DOHH2 (cell line): ENCODE measurements around the gene OVCA2.
"Not testable (repeated sequence)": the region's sequence is repeated elsewhere in the genome, so short reads cannot be mapped to it uniquely, and the experiment has no call there.

Experiments used
- H3F3A ChIP-seq: fragments of 200-600 bp; sonication (generic), shearing (Covaris generic); 2 replicates; pipeline ENCODE4 v1.6.0; 2016; ENCODE audit warnings: antibody characterized with exemption, mild to moderate bottlenecking; ENCODE audit not compliant: control insufficient read depth, insufficient read depth
- H3K27ac ChIP-seq: fragments of 200-600 bp; sonication (generic); 2 replicates; pipeline ENCODE4 v1.5.1; 2014; ENCODE audit warnings: low read depth, mild to moderate bottlenecking, low read length, moderate library complexity
- H3K27me3 ChIP-seq: fragments of 200-600 bp; sonication (generic); 2 replicates; pipeline ENCODE4 v1.6.1; 2014; ENCODE audit warnings: mild to moderate bottlenecking, low read length, mixed read lengths; ENCODE audit not compliant: control insufficient read depth
- H3K36me3 ChIP-seq: fragments of 200-600 bp; sonication (generic); 2 replicates; pipeline ENCODE4 v1.6.1; 2014; ENCODE audit warnings: mild to moderate bottlenecking, low read length, moderate library complexity, mixed read lengths; ENCODE audit not compliant: control insufficient read depth
- H3K4me1 ChIP-seq: fragments of 200-600 bp; sonication (generic); 2 replicates; pipeline ENCODE4 v1.6.1; 2014; ENCODE audit warnings: mild to moderate bottlenecking, low read length, mixed read lengths; ENCODE audit not compliant: control insufficient read depth
- H3K4me2 ChIP-seq: fragments of 200-600 bp; sonication (generic); 2 replicates; pipeline ENCODE4 v1.6.0; 2014; ENCODE audit warnings: mild to moderate bottlenecking, low read length, moderate library complexity
- H3K4me3 ChIP-seq: fragments of 200-600 bp; sonication (generic); 2 replicates; pipeline ENCODE4 v1.5.1; 2014; ENCODE audit warnings: mild to moderate bottlenecking, low read length, mixed read lengths
- H3K79me2 ChIP-seq: fragments of 200-600 bp; sonication (generic); 2 replicates; pipeline ENCODE4 v1.6.1; 2014; ENCODE audit warnings: mild to moderate bottlenecking, low read length, mixed read lengths; ENCODE audit not compliant: control insufficient read depth
- H3K9me2 ChIP-seq: fragments of 200-600 bp; sonication (generic); replicated peaks from 2 replicates; pipeline ENCODE4 v1.6.1; 2014; ENCODE audit warnings: mild to moderate bottlenecking, low read length, mixed read lengths; ENCODE audit not compliant: control insufficient read depth
- H3K9me3 ChIP-seq: fragments of 200-600 bp; sonication (generic); 2 replicates; pipeline ENCODE4 v1.6.1; 2014; ENCODE audit warnings: antibody characterized with exemption, low read length, mixed read lengths; ENCODE audit not compliant: control insufficient read depth, insufficient read depth
- H4K20me1 ChIP-seq: fragments of 200-600 bp; sonication (generic); 2 replicates; pipeline ENCODE4 v1.6.0; 2014; ENCODE audit warnings: low read depth, mild to moderate bottlenecking, antibody characterized with exemption, low read length, moderate library complexity; ENCODE audit not compliant: control insufficient read depth, insufficient read depth
- EZH2phosphoT487 ChIP-seq: fragments of 200-600 bp; sonication (generic); IDR thresholded peaks from 2 replicates; pipeline ENCODE4 v1.6.1; 2017; ENCODE audit warnings: borderline replicate concordance, mild to moderate bottlenecking, antibody characterized with exemption, low read length, moderate library complexity, mixed read lengths
- TF ChIP-seq, protein P1 (sequence below): fragments of 200-600 bp; sonication (generic); IDR thresholded peaks from one replicate; pipeline ENCODE4 v1.5.1; 2014; ENCODE audit warnings: antibody characterized with exemption, mild to moderate bottlenecking, low read depth, low read length; ENCODE audit not compliant: poor library complexity, severe bottlenecking

OVCA2 gene

DNA sequence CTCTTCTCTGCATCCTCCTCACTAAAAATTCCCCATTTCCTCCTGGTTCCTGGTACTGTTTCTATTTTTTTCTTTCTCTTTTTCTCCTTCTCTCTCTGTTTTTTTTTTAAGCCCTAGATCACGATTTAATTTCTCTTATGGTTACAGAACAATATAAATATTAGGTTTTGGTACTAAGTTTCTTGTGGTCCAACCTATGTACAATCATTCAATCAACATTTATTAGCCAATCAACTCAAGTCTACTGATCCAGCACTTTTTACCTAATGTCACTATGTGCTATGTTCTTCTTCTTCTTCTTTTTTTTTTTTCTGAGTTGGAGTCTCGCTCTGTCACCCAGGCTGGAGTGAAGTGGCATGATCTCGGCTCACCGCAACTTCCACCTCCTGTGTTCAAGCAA lies 29.3 kb upstream of the OVCA2 start:
- H3K79me2 ChIP-seq: no peaks in the 10 kb centered on the region
- no peak overlapping the region for H3K4me3 ChIP-seq
- no peaks in the 10 kb centered on the region for H3K9me2 ChIP-seq
- no peaks in the 10 kb centered on the region for H3K9me3 ChIP-seq
- H3K27me3 ChIP-seq: peaks cover 12% of the 10 kb centered on the region; the same call in 1 of the 2 replicates
- peaks cover 3% of the 10 kb centered on the region for H3K4me1 ChIP-seq
- no peak overlapping the region for H3K27ac ChIP-seq
- no peak for TF ChIP-seq EZH2phosphoT487
- no peak overlapping the region for H3K4me2 ChIP-seq
- H4K20me1 ChIP-seq: no peaks in the 10 kb centered on the region
- no peaks in the 10 kb centered on the region for H3F3A ChIP-seq
- no peaks in the 10 kb centered on the region for H3K36me3 ChIP-seq

DNA sequence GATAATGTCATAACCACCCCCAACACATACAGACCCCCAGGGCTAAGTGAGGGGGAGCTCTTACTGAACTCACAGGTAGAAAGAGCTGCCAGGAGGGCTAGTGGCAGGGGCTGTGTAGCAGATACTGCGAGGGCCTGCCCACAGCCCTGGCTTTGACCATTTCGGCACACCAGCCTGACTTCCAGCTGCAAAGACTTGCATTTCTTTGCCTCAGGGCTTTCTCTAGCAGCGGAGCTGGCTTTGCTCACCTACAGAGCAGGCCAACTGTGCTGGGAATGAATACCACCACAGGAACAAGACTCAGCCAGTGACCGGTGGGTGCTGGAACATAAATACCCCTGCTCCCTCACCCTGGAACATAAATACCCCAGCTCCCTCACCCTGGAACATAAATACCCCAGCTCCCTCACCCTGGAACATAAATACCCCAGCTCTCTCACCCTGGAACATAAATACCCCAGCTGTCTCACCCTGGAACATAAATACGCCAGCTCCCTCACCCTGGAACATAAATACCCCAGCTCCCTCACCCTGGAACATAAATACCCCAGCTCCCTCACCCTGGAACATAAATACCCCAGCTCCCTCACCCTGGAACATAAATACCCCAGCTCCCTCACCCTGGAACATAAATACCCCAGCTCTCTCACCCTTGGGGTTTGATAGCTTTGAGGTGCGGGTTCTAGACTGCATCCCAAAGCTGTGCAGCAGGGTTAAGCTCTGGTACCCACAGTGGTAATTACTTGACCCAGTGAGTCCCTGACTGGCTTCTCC lies 28.4 kb upstream of the OVCA2 start:
- H3F3A ChIP-seq, H3K9me3 ChIP-seq, H3K36me3 ChIP-seq, H3K4me3 ChIP-seq, H3K79me2 ChIP-seq, H3K4me1 ChIP-seq, H3K4me2 ChIP-seq, H3K27ac ChIP-seq, H3K9me2 ChIP-seq, H4K20me1 ChIP-seq: not testable (repeated sequence)
- peaks cover 19% of the 10 kb centered on the region for H3K27me3 ChIP-seq

DNA sequence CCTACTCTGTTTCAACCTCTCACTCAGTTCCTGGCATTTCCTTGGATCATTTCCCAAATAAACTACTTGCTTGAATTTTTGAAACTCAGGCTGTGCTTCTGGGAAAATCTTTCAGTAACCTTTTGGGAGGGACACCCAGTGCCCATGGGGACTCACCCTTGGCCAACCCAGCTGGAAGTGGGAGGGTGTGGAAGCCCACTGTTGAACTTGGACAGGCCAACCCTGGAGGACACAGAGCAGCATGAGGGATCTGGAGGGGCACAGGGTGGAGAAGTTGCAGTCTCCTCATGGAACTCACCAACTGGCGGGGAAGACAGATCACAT lies 27.9 kb upstream of the OVCA2 start:
- Histone ChIP-seq H3K4me3 (no peak overlapping the region), H3F3A (no peaks in the 10 kb centered on the region), H3K9me3 (no peaks in the 10 kb centered on the region), H3K27ac (no peak overlapping the region), H4K20me1 (no peaks in the 10 kb centered on the region), H3K9me2 (no peaks in the 10 kb centered on the region), H3K4me2 (no peak overlapping the region), H3K79me2 (no peaks in the 10 kb centered on the region), H3K4me1 (peaks cover 5% of the 10 kb centered on the region), H3K36me3 (no peaks in the 10 kb centered on the region), H3K27me3 (peaks cover 25% of the 10 kb centered on the region)
- TF ChIP-seq, protein P1, sequence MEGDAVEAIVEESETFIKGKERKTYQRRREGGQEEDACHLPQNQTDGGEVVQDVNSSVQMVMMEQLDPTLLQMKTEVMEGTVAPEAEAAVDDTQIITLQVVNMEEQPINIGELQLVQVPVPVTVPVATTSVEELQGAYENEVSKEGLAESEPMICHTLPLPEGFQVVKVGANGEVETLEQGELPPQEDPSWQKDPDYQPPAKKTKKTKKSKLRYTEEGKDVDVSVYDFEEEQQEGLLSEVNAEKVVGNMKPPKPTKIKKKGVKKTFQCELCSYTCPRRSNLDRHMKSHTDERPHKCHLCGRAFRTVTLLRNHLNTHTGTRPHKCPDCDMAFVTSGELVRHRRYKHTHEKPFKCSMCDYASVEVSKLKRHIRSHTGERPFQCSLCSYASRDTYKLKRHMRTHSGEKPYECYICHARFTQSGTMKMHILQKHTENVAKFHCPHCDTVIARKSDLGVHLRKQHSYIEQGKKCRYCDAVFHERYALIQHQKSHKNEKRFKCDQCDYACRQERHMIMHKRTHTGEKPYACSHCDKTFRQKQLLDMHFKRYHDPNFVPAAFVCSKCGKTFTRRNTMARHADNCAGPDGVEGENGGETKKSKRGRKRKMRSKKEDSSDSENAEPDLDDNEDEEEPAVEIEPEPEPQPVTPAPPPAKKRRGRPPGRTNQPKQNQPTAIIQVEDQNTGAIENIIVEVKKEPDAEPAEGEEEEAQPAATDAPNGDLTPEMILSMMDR: no peak
- TF ChIP-seq EZH2phosphoT487: no peak

DNA sequence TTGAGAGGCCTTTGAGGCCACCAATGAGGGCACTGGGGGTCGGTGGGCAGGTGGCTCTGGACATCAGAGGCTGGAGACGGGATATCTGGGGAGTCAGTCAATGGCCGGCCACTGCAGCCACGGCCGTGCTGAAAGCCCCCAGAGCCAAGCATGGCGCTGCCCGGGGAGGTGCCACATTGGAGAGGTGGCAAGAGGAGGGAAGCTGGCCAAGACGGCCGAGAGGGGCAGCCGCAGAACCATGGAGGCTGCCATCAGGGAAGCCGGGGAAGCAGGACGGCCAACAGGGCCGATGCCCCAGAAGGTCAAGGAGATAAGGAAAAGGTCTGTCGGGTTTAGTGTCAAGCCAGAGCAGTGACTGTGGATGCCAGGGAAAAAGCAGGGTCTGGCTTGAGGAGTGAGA lies 26.5 kb upstream of the OVCA2 start:
- Histone ChIP-seq H3K4me2 (no peak overlapping the region), H3K79me2 (no peaks in the 10 kb centered on the region), H3K4me1 (peaks cover 5% of the 10 kb centered on the region), H4K20me1 (no peaks in the 10 kb centered on the region; the same call in 1 of the 2 replicates), H3K4me3 (no peak overlapping the region), H3K9me3 (no peaks in the 10 kb centered on the region), H3K27ac (no peak overlapping the region), H3K9me2 (no peaks in the 10 kb centered on the region), H3K27me3 (peaks cover 37% of the 10 kb centered on the region), H3K36me3 (no peaks in the 10 kb centered on the region), H3F3A (no peaks in the 10 kb centered on the region)
- TF ChIP-seq EZH2phosphoT487: no peak
- TF ChIP-seq, protein P1: no peak
